Activated B cell treated with CpG ODN at 0.5 μM for 24 hours (primary cell): ENCODE measurements around the gene SLC18B1. TPM values are rescaled to one million over a fixed set of nuclear protein-coding genes. Genes with fewer than 3 reads are reported as not detected.

Source experiments
- ATAC-seq: fragments of 200-7000 bp; cut with Tn5 transposase; one replicate; pipeline ENCODE4 v1.10.0; 2021; ENCODE audit warnings: low read depth, mild to moderate bottlenecking, moderate library complexity
- CTCF ChIA-PET: fragments of 350-600 bp; sonication (Branson Sonifier 250); formaldehyde crosslinking; loops from one replicate; lab custom pipeline; 2021; ENCODE audit warnings: antibody characterized with exemption; lab: Charles Lee
- POLR2A ChIA-PET: fragments of 350-600 bp; sonication (Branson Sonifier 250); formaldehyde crosslinking; loops from one replicate; lab custom pipeline; 2021; ENCODE audit warnings: antibody characterized with exemption; lab: Charles Lee
- DNase-seq: peaks from one replicate; pipeline ENCODE4 v3.0.0; 2022
- H3K27ac Mint-ChIP-seq: one replicate; pipeline ENCODE4 v1.8.0; 2020; ENCODE audit warnings: mixed read lengths
- H3K27me3 Mint-ChIP-seq: one replicate; pipeline ENCODE4 v1.8.0; 2021; ENCODE audit warnings: mixed read lengths
- H3K36me3 Mint-ChIP-seq: one replicate; pipeline ENCODE4 v1.8.0; 2021; ENCODE audit warnings: low read depth, mixed read lengths
- H3K4me1 Mint-ChIP-seq: one replicate; pipeline ENCODE4 v1.8.0; 2021; ENCODE audit warnings: mixed read lengths
- H3K4me3 Mint-ChIP-seq: one replicate; pipeline ENCODE4 v1.8.0; 2020; ENCODE audit warnings: mild to moderate bottlenecking, mixed read lengths
- H3K9me3 Mint-ChIP-seq: one replicate; pipeline ENCODE4 v1.8.0; 2020; ENCODE audit warnings: mixed read lengths
- CTCF ChIP-seq: fragments of 200-600 bp; IDR thresholded peaks from one replicate; pipeline ENCODE4 v1.8.0; 2022; ENCODE audit warnings: antibody characterized with exemption, mild to moderate bottlenecking
- intact Hi-C: fragments of 100-400 bp; cut with micrococcal nuclease; formaldehyde crosslinking; loops from one replicate; pipeline ENCODE4 v1.15.1; 2024
- total RNA-seq: library from RNA; stranded (reverse); gene quantifications from 2 replicates; pipeline ENCODE4 v1.2.3, GENCODE V29; 2022

SLC18B1 gene
- total RNA-seq, 1 donor from 2014 or later: 8.1 TPM

GRCh38 chr6:132768051-132768517 lies 30.4 kb downstream of the SLC18B1 start:
- DNase-seq: peak; percentile 33
- peaks cover 18% of the 10 kb centered on the region for H3K4me1 Mint-ChIP-seq
- no peaks in the 10 kb centered on the region for H3K9me3 Mint-ChIP-seq
- H3K36me3 Mint-ChIP-seq: peaks cover 28% of the 10 kb centered on the region
- CTCF ChIA-PET: interaction anchor here (0.6 to 10.6 kb wide), 8 partner anchors 11 to 293 kb away, joined by 3 to 126 read pairs (median 4); partner anchors contain the start of genes SLC18B1 and VNN2
- H3K4me3 Mint-ChIP-seq: peak overlapping the region; percentile 47
- H3K27ac Mint-ChIP-seq: no peak overlapping the region
- POLR2A ChIA-PET: interaction anchor here (0.6 to 1.0 kb wide), 2 partner anchors 30 to 467 kb away, joined by 4 to 11 read pairs; partner anchors contain the start of gene SLC18B1
- H3K27me3 Mint-ChIP-seq: no peaks in the 10 kb centered on the region
- intact Hi-C loops: loop anchor here (1.0 to 2.0 kb wide), 4 partner anchors 17 to 489 kb away; no protein-coding TSS in a partner anchor
- ATAC-seq: peak; percentile 79
- TF ChIP-seq CTCF: peak; percentile 30

GRCh38 chr6:132765560-132765959 lies 32.9 kb downstream of the SLC18B1 start:
- no peaks in the 10 kb centered on the region for H3K9me3 Mint-ChIP-seq
- intact Hi-C loops: no loop called here
- H3K36me3 Mint-ChIP-seq: peaks cover 18% of the 10 kb centered on the region
- ChIA-PET CTCF (interaction anchor here (0.7 to 10.6 kb wide), 4 partner anchors 97 to 486 kb away, joined by 3 to 126 read pairs (median 4); no protein-coding TSS in a partner anchor), POLR2A (interaction anchor here (1.0 to 6.5 kb wide), 2 partner anchors 47 to 49 kb away, joined by 4 to 48 read pairs; partner anchors contain the start of gene RPS12)
- no peak overlapping the region for H3K4me3 Mint-ChIP-seq
- TF ChIP-seq CTCF: no peak
- DNase-seq (no peak), ATAC-seq (no peak)
- H3K4me1 Mint-ChIP-seq: peaks cover 35% of the 10 kb centered on the region
- no peak overlapping the region for H3K27ac Mint-ChIP-seq
- H3K27me3 Mint-ChIP-seq: no peaks in the 10 kb centered on the region

GRCh38 chr6:132764370-132764769 lies 34.1 kb downstream of the SLC18B1 start:
- ChIA-PET CTCF (interaction anchor here (1.0 to 10.6 kb wide), 9 partner anchors 18 to 485 kb away, joined by 3 to 126 read pairs (median 4); partner anchors contain the start of gene SLC18B1), POLR2A (interaction anchor here (0.9 to 6.5 kb wide), 3 partner anchors 48 to 94 kb away, joined by 4 to 48 read pairs (median 8); partner anchors contain the start of gene RPS12)
- peaks cover 11% of the 10 kb centered on the region for H3K36me3 Mint-ChIP-seq
- H3K4me1 Mint-ChIP-seq: peaks cover 45% of the 10 kb centered on the region
- H3K27ac Mint-ChIP-seq: no peak overlapping the region
- no peak for DNase-seq
- H3K9me3 Mint-ChIP-seq: no peaks in the 10 kb centered on the region
- TF ChIP-seq CTCF: no peak
- intact Hi-C loops: no loop called here
- no peaks in the 10 kb centered on the region for H3K27me3 Mint-ChIP-seq
- ATAC-seq: no peak
- H3K4me3 Mint-ChIP-seq: peak overlapping the region; percentile 9

- H3K4me1 Mint-ChIP-seq: peaks cover 45% of the 10 kb centered on the region
- CTCF ChIA-PET: interaction anchor here (0.7 to 10.6 kb wide), 10 partner anchors 19 to 483 kb away, joined by 3 to 126 read pairs (median 4); partner anchors contain the start of gene SLC18B1
- intact Hi-C loops: loop anchor here (1.0 to 2.0 kb wide), 2 partner anchors 36 to 51 kb away; partner anchors contain the start of genes RPS12 and SLC18B1
Measured at GRCh38 chr6:132763269-132763668, 35.2 kb downstream of the SLC18B1 start.

More at GRCh38 chr6:132763269-132763668, 35.2 kb downstream of the SLC18B1 start:
- DNase-seq (peak; percentile 21), ATAC-seq (peak; percentile 90)
- Mint-ChIP-seq H3K27ac (peak overlapping the region; percentile 82), H3K36me3 (peaks cover 6% of the 10 kb centered on the region), H3K4me3 (peak overlapping the region; percentile 81), H3K9me3 (no peaks in the 10 kb centered on the region), H3K27me3 (no peaks in the 10 kb centered on the region)
- TF ChIP-seq CTCF: no peak
- POLR2A ChIA-PET: interaction anchor here (0.6 to 6.5 kb wide), 10 partner anchors 12 to 1640 kb away, joined by 3 to 48 read pairs (median 4); partner anchors contain the start of genes RPS12 and SLC18B1
